IMR-90 (cell line): ENCODE results near the gene OR5B21. TPM values are rescaled to one million over a fixed set of nuclear protein-coding genes. Genes with fewer than 3 reads are reported as not detected.
A peak's percentile ranks its signal among the peaks of the same experiment; 100 is the strongest.

Source experiments
- ATAC-seq: fragments of 200-7000 bp; cut with Tn5 transposase; 2 replicates; pipeline ENCODE4 v1.9.1; 2020; ENCODE audit warnings: low read depth, mild to moderate bottlenecking, moderate library complexity
- BruUV-seq: library from RNA; stranded (reverse); fragments of 400-500 nt; replicated peaks from 2 replicates; lab custom pipeline; 2021; lab: Mats Ljungman, UMichigan
- CTCF ChIA-PET: fragments of 300-600 bp; formaldehyde crosslinking; extraction: SDS; loops from one replicate; lab custom pipeline; 2021; ENCODE audit warnings: antibody characterized with exemption; lab: Yijun Ruan, JAX
- POLR2A ChIA-PET: fragments of 300-600 bp; sonication (Branson Sonifier 250); formaldehyde crosslinking; loops from one replicate; lab custom pipeline; 2022; ENCODE audit warnings: antibody characterized with exemption; ENCODE audit not compliant: unreplicated experiment; lab: Charles Lee
- DNase-seq: peaks from one replicate; pipeline ENCODE4 v3.0.0; 2013
- H2AFZ ChIP-seq: replicated peaks from 2 replicates; pipeline ENCODE3; 2013; ENCODE audit warnings: low read length, mild to moderate bottlenecking; ENCODE audit not compliant: poor library complexity
- H2AK5ac ChIP-seq: 2 replicates; pipeline ENCODE4 v1.6.1; 2013; ENCODE audit warnings: low read depth, low read length, inconsistent platforms
- H2AK9ac ChIP-seq: replicated peaks from 2 replicates; pipeline ENCODE3; 2013; ENCODE audit warnings: mild to moderate bottlenecking, low read depth, low read length, moderate library complexity; ENCODE audit not compliant: poor library complexity
- H2BK120ac ChIP-seq: 2 replicates; pipeline ENCODE4 v1.6.1; 2013; ENCODE audit warnings: low read depth, low read length, inconsistent platforms
- H2BK15ac ChIP-seq: 3 replicates; pipeline ENCODE4 v1.6.1; 2013; ENCODE audit warnings: low read depth, low read length, inconsistent platforms
- H2BK20ac ChIP-seq: 2 replicates; pipeline ENCODE4 v1.6.1; 2013; ENCODE audit warnings: low read depth, mild to moderate bottlenecking, inconsistent platforms, low read length, moderate library complexity
- H2BK5ac ChIP-seq: 2 replicates; pipeline ENCODE4 v1.6.1; 2013; ENCODE audit warnings: mild to moderate bottlenecking, low read depth, low read length, inconsistent platforms; ENCODE audit not compliant: poor library complexity, severe bottlenecking
- H3K14ac ChIP-seq: replicated peaks from 2 replicates; pipeline ENCODE4 v1.6.1; 2013; ENCODE audit warnings: low read depth, low read length, inconsistent platforms
- H3K18ac ChIP-seq: 2 replicates; pipeline ENCODE4 v1.6.1; 2013; ENCODE audit warnings: low read depth, low read length, control low read depth
- H3K23ac ChIP-seq: 2 replicates; pipeline ENCODE4 v1.6.1; 2013; ENCODE audit warnings: low read depth, low read length, inconsistent platforms
- H3K27ac ChIP-seq: 2 replicates; pipeline ENCODE4 v1.5.1; 2013; ENCODE audit warnings: mild to moderate bottlenecking, control low read depth, low read length; ENCODE audit not compliant: insufficient read depth
- H3K27me3 ChIP-seq: 2 replicates; pipeline ENCODE4 v1.6.1; 2013; ENCODE audit warnings: low read length; ENCODE audit not compliant: control insufficient read depth, insufficient read depth
- H3K36me3 ChIP-seq: 2 replicates; pipeline ENCODE4 v1.6.1; 2013; ENCODE audit warnings: low read length, mixed read lengths; ENCODE audit not compliant: control insufficient read depth, insufficient read depth
- H3K4ac ChIP-seq: 2 replicates; pipeline ENCODE4 v1.6.1; 2013; ENCODE audit warnings: low read depth, low read length, inconsistent platforms
- H3K4me1 ChIP-seq: 2 replicates; pipeline ENCODE4 v1.6.1; 2013; ENCODE audit warnings: low read length, mixed read lengths; ENCODE audit not compliant: control insufficient read depth, insufficient read depth
- H3K4me2 ChIP-seq: 2 replicates; pipeline ENCODE4 v1.6.1; 2013; ENCODE audit warnings: low read depth, mild to moderate bottlenecking, control low read depth, low read length, moderate library complexity
- H3K4me3 ChIP-seq: 2 replicates; pipeline ENCODE4 v1.5.1; 2013; ENCODE audit warnings: low read depth, mild to moderate bottlenecking, control low read depth, low read length, moderate library complexity; ENCODE audit not compliant: insufficient read depth
- H3K56ac ChIP-seq: 2 replicates; pipeline ENCODE4 v1.6.1; 2013; ENCODE audit warnings: low read length, inconsistent platforms; ENCODE audit not compliant: insufficient read depth; ENCODE audit errors: extremely low read depth
- H3K79me1 ChIP-seq, 2 experiments: 2 replicates each; pipeline ENCODE4 v1.6.1; 2013; ENCODE audit warnings: low read length in 2 of 2, inconsistent platforms in 1 of 2, low read depth in 1 of 2
- H3K9ac ChIP-seq: 2 replicates; pipeline ENCODE4 v1.6.1; 2013; ENCODE audit warnings: low read depth, low read length, control low read depth
- H3K9me1 ChIP-seq: 2 replicates; pipeline ENCODE4 v1.6.1; 2013; ENCODE audit warnings: low read length, inconsistent platforms; ENCODE audit not compliant: insufficient read depth
- H3K9me3 ChIP-seq: 2 replicates; pipeline ENCODE4 v1.6.1; 2013; ENCODE audit warnings: low read length; ENCODE audit not compliant: control insufficient read depth, insufficient read depth
- H4K20me1 ChIP-seq: 2 replicates; pipeline ENCODE4 v1.6.1; 2013; ENCODE audit warnings: low read length, inconsistent platforms; ENCODE audit not compliant: insufficient read depth
- H4K5ac ChIP-seq: 2 replicates; pipeline ENCODE4 v1.6.1; 2013; ENCODE audit warnings: mild to moderate bottlenecking, low read depth, low read length, control low read depth
- H4K8ac ChIP-seq, 2 experiments: 2 replicates each; pipeline ENCODE4 v1.6.1; 2013; ENCODE audit warnings: low read depth in 2 of 2, low read length in 2 of 2, control low read depth in 1 of 2, inconsistent platforms in 1 of 2
- H4K91ac ChIP-seq: 2 replicates; pipeline ENCODE4 v1.6.1; 2013; ENCODE audit warnings: low read depth, low read length, inconsistent platforms; ENCODE audit not compliant: insufficient read depth
- CEBPB ChIP-seq: IDR thresholded peaks from 2 replicates; pipeline ENCODE4 v1.6.1; 2012; ENCODE audit warnings: low read depth, low read length, improper control_type of control experiment
- RFX5 ChIP-seq: IDR thresholded peaks from 2 replicates; pipeline ENCODE4 v1.8.0; 2012; ENCODE audit warnings: low read depth, mild to moderate bottlenecking, low read length, moderate library complexity
- dilution Hi-C: fragments of 300-500 bp; cut with HindIII; formaldehyde crosslinking; loops from one replicate; pipeline ENCODE4 v1.14.3; 2018; ENCODE audit warnings: low sequenced_read_pairs; ENCODE audit not compliant: unreplicated experiment
- in situ Hi-C: fragments of 300-500 bp; cut with MboI; formaldehyde crosslinking; loops from 3 replicates; pipeline ENCODE4 v1.14.3; 2019; ENCODE audit warnings: low sequenced_read_pairs, inconsistent platforms, mixed read lengths
- intact Hi-C: fragments of 100-400 bp; cut with micrococcal nuclease; formaldehyde crosslinking; loops from 2 replicates; pipeline ENCODE4 v1.10.0; 2022
- polyA plus RNA-seq, 3 experiments: library from polyadenylated mRNA; depleted of rRNA; stranded (reverse); fragments of >200 nt; gene quantifications; 2 replicates each; pipeline ENCODE4 v1.2.3, GENCODE V29; 2012; ENCODE audit warnings: low replicate concordance in 1 of 3
- total RNA-seq: library from RNA; depleted of rRNA; stranded (reverse); fragments of >200 nt; gene quantifications from 2 replicates; pipeline ENCODE4 v1.2.3, GENCODE V29; 2012

OR5B21 gene
- total and polyA plus RNA-seq, 2 of the 4 experiments (the other 2 are of a cell fraction) = not detected

DNA sequence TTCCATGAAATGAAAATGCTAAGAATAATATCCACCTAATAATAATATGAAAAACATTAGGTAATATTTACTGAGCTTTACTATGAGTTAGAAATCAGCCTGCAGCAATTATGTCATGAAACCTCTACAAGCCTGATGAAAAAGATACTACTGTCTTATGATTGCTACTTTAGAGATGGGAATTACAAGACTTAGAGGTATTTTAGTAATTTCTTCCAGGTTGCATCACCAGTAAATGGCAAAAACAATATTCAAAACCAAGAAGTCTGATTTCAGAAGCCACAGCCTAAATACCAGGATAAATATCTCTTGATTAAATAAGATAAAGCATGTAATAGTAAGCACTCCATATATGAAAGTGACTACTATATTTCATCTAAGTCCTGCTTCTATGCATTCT, 13.8 kb downstream of the OR5B21 start:
- Histone ChIP-seq H3K4ac (peak overlapping the region; percentile 26; the same call in 1 of the 2 replicates), H3K9me3 (no peaks in the 10 kb centered on the region), H4K5ac (peak overlapping the region; percentile 98; the same call in 1 of the 2 replicates), H2AK9ac (no peak overlapping the region), H3K27ac (no peak overlapping the region), H2BK120ac (peak overlapping the region; percentile 50), H2BK20ac (0 out of 2 replicates have a peak overlapping the region, but pooled peaks have one; percentile 63), H2BK5ac (peak overlapping the region; percentile 64), H3K36me3 (no peaks in the 10 kb centered on the region), H3K9me1 (no peaks in the 10 kb centered on the region; the same call in 1 of the 2 replicates), H2AFZ (no peak overlapping the region), H3K27me3 (no peaks in the 10 kb centered on the region), H3K18ac (peak overlapping the region; percentile 98; the same call in 1 of the 2 replicates), H3K4me3 (no peak overlapping the region), H3K56ac (no peak overlapping the region), H4K8ac (peak overlapping the region; percentile 16 to 55; a peak in 2 of 4 replicates), H3K4me1 (peaks cover 14% of the 10 kb centered on the region; the same call in 1 of the 2 replicates), H2AK5ac (no peak overlapping the region), H3K14ac (no peak overlapping the region), H2BK15ac (peak overlapping the region; percentile 37; the same call in 1 of the 3 replicates), H3K79me1 (no peaks in the 10 kb centered on the region), H3K23ac (no peak overlapping the region), H3K4me2 (peak overlapping the region; percentile 20; the same call in 1 of the 2 replicates), H4K20me1 (no peaks in the 10 kb centered on the region), H3K9ac (no peak overlapping the region), H4K91ac (no peak overlapping the region; the same call in 1 of the 2 replicates)
- dilution Hi-C loops (no loop called here), intact Hi-C loops (loop anchor here (1.0 to 10.0 kb wide), 2 partner anchors 100 to 179 kb away; no protein-coding TSS in a partner anchor), in situ Hi-C loops (no loop called here)
- peak; percentile 33 for DNase-seq
- POLR2A ChIA-PET = no interaction called here
- peak; percentile 35 for ATAC-seq
- CTCF ChIA-PET = no interaction called here
- no TSS peak for BruUV-seq
- no peak for TF ChIP-seq RFX5
- peak; percentile 64 for TF ChIP-seq CEBPB
